GM12801 (cell line): ENCODE results near the gene GON4L.

ENCODE experiments used
- CTCF ChIP-seq: IDR thresholded peaks from one replicate; pipeline ENCODE4 v1.5.1; 2011; ENCODE audit warnings: control low read depth; ENCODE audit not compliant: insufficient read length; ENCODE audit errors: extremely low read depth

GON4L gene, protein sequence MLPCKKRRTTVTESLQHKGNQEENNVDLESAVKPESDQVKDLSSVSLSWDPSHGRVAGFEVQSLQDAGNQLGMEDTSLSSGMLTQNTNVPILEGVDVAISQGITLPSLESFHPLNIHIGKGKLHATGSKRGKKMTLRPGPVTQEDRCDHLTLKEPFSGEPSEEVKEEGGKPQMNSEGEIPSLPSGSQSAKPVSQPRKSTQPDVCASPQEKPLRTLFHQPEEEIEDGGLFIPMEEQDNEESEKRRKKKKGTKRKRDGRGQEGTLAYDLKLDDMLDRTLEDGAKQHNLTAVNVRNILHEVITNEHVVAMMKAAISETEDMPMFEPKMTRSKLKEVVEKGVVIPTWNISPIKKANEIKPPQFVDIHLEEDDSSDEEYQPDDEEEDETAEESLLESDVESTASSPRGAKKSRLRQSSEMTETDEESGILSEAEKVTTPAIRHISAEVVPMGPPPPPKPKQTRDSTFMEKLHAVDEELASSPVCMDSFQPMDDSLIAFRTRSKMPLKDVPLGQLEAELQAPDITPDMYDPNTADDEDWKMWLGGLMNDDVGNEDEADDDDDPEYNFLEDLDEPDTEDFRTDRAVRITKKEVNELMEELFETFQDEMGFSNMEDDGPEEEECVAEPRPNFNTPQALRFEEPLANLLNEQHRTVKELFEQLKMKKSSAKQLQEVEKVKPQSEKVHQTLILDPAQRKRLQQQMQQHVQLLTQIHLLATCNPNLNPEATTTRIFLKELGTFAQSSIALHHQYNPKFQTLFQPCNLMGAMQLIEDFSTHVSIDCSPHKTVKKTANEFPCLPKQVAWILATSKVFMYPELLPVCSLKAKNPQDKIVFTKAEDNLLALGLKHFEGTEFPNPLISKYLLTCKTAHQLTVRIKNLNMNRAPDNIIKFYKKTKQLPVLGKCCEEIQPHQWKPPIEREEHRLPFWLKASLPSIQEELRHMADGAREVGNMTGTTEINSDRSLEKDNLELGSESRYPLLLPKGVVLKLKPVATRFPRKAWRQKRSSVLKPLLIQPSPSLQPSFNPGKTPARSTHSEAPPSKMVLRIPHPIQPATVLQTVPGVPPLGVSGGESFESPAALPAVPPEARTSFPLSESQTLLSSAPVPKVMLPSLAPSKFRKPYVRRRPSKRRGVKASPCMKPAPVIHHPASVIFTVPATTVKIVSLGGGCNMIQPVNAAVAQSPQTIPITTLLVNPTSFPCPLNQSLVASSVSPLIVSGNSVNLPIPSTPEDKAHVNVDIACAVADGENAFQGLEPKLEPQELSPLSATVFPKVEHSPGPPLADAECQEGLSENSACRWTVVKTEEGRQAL (N-terminal part only)

DNA sequence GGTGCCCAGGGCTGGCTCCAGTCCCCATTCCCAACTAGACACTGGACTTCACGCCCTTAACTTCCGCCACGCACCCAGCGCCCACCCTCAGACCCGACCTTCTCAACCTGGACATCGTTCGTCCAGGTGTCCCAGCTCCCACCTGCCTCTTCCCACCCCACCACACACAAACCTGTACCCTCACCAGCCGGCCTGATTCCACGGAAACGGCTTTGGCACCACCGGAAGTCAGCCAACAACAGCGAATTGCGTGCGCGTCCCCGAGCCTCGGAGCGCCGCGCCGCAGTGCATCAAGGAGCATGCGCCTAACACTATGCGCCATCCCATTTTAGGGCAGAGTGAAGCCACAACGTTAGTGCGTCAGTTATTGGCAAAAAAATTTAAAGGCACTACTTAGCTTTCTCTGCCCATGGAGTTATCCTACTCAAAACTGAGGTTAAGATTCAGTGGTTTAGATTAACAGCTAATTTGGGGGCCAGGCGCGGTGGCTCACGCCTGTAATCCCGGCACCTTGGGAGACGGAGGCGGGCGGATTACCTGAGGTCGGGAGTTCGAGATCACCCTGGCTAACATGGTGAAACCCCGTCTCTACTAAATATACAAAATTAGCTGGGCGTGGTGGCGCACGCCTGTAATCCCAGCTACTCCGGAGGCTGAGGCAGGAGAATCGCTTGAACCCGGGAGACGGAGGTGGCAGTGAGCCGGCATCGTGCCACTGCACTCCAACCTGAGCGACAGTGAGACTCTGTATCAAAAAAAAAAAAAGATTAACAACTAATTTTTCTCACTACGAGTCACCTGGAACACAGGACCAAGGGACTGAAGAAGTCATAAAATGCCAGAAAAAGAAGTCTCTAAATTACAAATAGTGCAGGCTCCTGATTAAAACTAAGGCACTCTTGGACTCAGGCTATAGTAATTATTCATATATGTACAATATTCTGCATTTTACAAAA lies at the start of gene GON4L:
Gene GON4L (minus strand): TSS at position 240 of the 956 bp plus-strand sequence. CDS start 3,434 bp downstream, outside the sequence.
- no peak for TF ChIP-seq CTCF

- no peak for TF ChIP-seq CTCF
Measured at GRCh38 chr1:155904261-155904660, 47.2 kb upstream of the GON4L start.

- no peak for TF ChIP-seq CTCF
Measured at GRCh38 chr1:155900161-155900560, 43.1 kb upstream of the GON4L start.

- TF ChIP-seq CTCF: no peak
Measured at GRCh38 chr1:155899683-155900082, 42.7 kb upstream of the GON4L start.

DNA sequence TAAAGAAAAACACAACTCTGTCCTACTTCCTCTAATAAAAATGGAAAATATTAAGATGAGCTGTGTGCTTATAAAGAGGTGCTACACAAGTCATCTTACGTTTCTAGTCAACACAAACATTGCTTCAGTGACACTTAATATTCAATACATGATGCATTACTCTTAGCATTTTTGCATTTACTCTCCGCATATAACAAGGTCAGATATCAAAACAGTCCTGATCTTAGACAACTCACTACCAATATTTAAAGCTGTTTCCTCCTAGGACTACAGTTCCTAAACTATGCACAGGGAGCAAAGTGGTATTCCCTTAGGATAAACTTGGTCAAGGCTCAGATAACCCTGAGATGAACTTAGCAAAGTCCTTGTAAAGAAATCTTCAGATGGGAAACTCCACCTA lies 41.9 kb upstream of the GON4L start:
- TF ChIP-seq CTCF: no peak

- no peak for TF ChIP-seq CTCF
Measured at GRCh38 chr1:155897746-155898145, 40.7 kb upstream of the GON4L start.
